Measurements from ENCODE around the gene NLRX1. TPM values are rescaled to one million over a fixed set of nuclear protein-coding genes. Genes with fewer than 3 reads are reported as not detected.

Gene NLRX1
- 8.7 and 11.5 TPM in 2 replicates for total RNA-seq (ENCODE audit: low replicate concordance)
- long read RNA-seq, partial matches to known transcripts: 6 of 9 reads
- long read RNA-seq, other reads (novel, unspliced or antisense): 3 of 9 reads

GRCh38 chr11:119168471-119169281 is at the start of gene NLRX1:
Gene NLRX1, plus strand, starts transcription at chr11:119168725. Its CDS starts 2,679 bp downstream, at chr11:119171404.
- H3K27me3 Mint-ChIP-seq: no peaks in the 10 kb centered on the region
- peak; percentile 83 for DNase-seq (ENCODE audit: extremely low spot score, unreplicated experiment)
- peaks cover 7% of the 10 kb centered on the region for H3K4me1 Mint-ChIP-seq (ENCODE audit: unreplicated experiment)
- no peaks in the 10 kb centered on the region for H3K36me3 Mint-ChIP-seq
- no peaks in the 10 kb centered on the region for H3K9me3 Mint-ChIP-seq
- H3K4me3 Mint-ChIP-seq: peak within 1 kb of the TSS; percentile 89
- peak within 1 kb of the TSS; percentile 84 for H3K27ac Mint-ChIP-seq
- TF ChIP-seq CTCF (conservative IDR thresholded peaks at IDR 0.05): peak; percentile 84

- no peak for TF ChIP-seq CTCF (conservative IDR thresholded peaks at IDR 0.05)
- peaks cover 18% of the 10 kb centered on the region for H3K4me1 Mint-ChIP-seq (ENCODE audit: unreplicated experiment)
- no peaks in the 10 kb centered on the region for H3K27me3 Mint-ChIP-seq
- no peak overlapping the region for H3K4me3 Mint-ChIP-seq
- H3K9me3 Mint-ChIP-seq: no peaks in the 10 kb centered on the region
- H3K27ac Mint-ChIP-seq: no peak overlapping the region
- peaks cover 5% of the 10 kb centered on the region for H3K36me3 Mint-ChIP-seq
- DNase-seq (ENCODE audit: extremely low spot score, unreplicated experiment): no peak
These were observed 49.6 kb upstream of the NLRX1 start for GRCh38 chr11:119118946-119119345.

- peak overlapping the region; percentile 93 for H3K4me3 Mint-ChIP-seq
- no peaks in the 10 kb centered on the region for H3K9me3 Mint-ChIP-seq
- peak overlapping the region; percentile 89 for H3K27ac Mint-ChIP-seq
- no peaks in the 10 kb centered on the region for H3K27me3 Mint-ChIP-seq
- H3K36me3 Mint-ChIP-seq: peaks cover 4% of the 10 kb centered on the region
- no peak for TF ChIP-seq CTCF (conservative IDR thresholded peaks at IDR 0.05)
- no peak for DNase-seq (ENCODE audit: extremely low spot score, unreplicated experiment)
- H3K4me1 Mint-ChIP-seq (ENCODE audit: unreplicated experiment): peaks cover 18% of the 10 kb centered on the region
These were observed 47.9 kb upstream of the NLRX1 start for GRCh38 chr11:119120639-119121007.

- TF ChIP-seq CTCF (conservative IDR thresholded peaks at IDR 0.05): no peak
- H3K27ac Mint-ChIP-seq: peak within 1 kb of the TSS; percentile 89
- H3K9me3 Mint-ChIP-seq: no peaks in the 10 kb centered on the region
- peaks cover 4% of the 10 kb centered on the region for H3K36me3 Mint-ChIP-seq
- DNase-seq (ENCODE audit: extremely low spot score, unreplicated experiment): peak; percentile 99
- peak within 1 kb of the TSS; percentile 93 for H3K4me3 Mint-ChIP-seq
- no peaks in the 10 kb centered on the region for H3K27me3 Mint-ChIP-seq
- H3K4me1 Mint-ChIP-seq (ENCODE audit: unreplicated experiment): peaks cover 18% of the 10 kb centered on the region
These were observed 47.3 kb upstream of the NLRX1 start, which contains the start of gene HINFP for GRCh38 chr11:119121008-119121810. Gene HINFP, plus strand, starts transcription at chr11:119121580. Its CDS starts 5,365 bp downstream, at chr11:119126945.

GRCh38 chr11:119121811-119122124 is 46.8 kb upstream of the NLRX1 start:
- no peak for TF ChIP-seq CTCF (conservative IDR thresholded peaks at IDR 0.05)
- Mint-ChIP-seq H3K9me3 (no peaks in the 10 kb centered on the region), H3K4me3 (peak overlapping the region; percentile 93), H3K27me3 (no peaks in the 10 kb centered on the region), H3K4me1 (ENCODE audit: unreplicated experiment) (peaks cover 18% of the 10 kb centered on the region), H3K27ac (peak overlapping the region; percentile 89), H3K36me3 (peaks cover 4% of the 10 kb centered on the region)
- no peak for DNase-seq (ENCODE audit: extremely low spot score, unreplicated experiment)
